HG03439 (cell line): ENCODE data around the gene COL4A2.

Source experiments
- ATAC-seq: cut with Tn5 transposase; IDR thresholded peaks from one replicate; pipeline ENCODE4 v1.9.1; 2021; ENCODE audit warnings: mild to moderate bottlenecking, moderate library complexity; ENCODE audit not compliant: unreplicated experiment

COL4A2 gene

DNA sequence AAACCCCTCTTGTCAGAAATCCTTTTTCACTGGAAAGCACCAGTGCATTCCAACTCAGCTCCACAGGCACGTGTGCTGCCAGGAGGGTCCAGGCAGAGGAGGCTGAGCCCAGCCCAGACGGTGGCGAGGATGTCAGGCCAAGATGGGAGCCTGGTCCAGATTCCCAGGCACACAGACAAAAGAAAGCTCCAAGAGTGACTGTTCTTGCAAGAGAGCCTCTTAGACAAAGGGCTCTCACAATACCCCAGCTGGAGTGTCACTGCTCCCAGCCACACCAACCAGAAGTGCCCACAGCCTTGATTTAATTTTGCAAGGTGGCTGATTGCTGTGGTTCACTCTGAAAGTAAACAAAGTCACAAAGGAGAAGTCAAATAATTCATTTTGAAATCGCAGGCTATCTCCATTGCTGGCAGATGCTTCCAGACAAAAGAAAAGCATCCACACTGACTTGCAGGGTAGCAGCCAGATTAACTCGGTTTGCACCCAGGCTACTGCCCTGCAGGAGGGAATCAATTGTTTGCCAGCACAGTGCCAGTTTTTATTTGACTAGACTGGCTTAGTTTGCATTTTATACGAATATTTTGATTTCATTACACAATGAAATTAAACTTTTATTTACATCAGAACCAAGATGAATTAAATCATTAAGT, 159.3 kb downstream of the COL4A2 start:
- no peak for ATAC-seq

DNA sequence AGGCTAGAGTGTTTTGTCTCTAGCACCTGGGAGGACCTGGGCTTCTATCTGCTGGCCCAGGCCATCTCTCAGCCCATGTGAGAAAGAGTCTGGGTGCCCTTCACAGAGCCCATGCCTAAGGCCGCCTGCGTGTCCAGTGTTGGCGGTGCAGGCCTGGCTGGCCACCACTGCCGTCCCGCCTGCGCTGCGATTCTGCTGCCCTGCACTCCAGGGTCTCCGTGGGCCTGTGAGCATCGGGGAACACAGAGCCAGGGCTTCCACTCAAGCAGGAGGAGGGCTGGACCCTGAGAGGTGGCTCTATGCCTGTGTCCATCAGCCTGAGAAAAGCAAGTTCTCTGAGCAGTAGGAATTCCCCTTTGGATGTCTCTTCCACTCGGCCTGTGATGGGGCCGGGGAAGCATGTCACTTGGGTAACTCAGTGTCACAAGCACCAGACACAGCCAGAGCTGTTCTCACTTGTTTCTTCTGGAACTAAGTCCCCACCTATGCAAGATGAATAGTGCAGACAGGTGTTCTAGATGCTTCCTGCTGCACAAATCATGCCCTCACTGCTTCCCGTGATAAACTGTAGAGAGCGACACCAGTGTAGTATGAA, 160.5 kb downstream of the COL4A2 start:
- no peak for ATAC-seq

DNA sequence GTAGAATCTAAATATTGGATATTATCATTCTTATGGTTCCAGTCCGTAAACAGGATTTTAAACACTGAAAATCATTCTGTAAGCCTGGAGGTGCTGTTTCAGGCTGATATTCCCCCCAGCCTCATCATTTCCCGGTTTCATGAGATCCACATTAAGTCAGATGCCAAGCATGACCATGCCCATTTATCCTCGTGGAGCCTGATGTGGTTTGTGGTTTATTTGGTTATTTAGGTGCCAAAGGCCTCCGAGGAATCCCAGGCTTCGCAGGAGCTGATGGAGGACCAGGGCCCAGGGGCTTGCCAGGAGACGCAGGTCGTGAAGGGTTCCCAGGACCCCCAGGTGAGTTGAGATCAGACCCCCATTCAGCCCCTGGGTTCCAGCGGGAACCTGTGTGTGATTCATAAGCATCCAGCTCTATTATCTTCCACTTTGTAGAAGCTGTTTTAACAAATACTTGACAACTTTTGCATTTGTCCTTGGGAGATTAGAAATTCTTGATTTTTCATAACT, 162.0 kb downstream of the COL4A2 start:
- ATAC-seq: no peak

DNA sequence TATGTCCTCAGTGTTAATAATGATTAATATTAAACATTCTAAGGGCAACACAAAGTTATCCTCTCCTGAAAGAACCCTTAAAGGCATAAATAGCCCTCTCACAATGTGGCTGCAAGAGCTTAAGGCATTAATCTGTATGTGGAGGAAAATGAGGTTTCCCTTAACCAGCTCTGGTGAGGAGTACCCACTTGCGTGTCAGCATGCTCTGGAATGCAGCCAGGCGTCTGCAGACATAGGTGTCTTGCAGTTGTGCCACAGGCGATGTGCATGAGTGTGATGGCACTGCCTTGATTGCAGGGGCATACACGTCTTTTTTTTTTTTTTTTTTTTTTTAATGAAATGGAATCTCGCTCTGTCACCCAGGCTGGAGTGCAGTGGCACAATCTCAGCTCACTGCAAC, 162.5 kb downstream of the COL4A2 start:
- no peak for ATAC-seq

DNA sequence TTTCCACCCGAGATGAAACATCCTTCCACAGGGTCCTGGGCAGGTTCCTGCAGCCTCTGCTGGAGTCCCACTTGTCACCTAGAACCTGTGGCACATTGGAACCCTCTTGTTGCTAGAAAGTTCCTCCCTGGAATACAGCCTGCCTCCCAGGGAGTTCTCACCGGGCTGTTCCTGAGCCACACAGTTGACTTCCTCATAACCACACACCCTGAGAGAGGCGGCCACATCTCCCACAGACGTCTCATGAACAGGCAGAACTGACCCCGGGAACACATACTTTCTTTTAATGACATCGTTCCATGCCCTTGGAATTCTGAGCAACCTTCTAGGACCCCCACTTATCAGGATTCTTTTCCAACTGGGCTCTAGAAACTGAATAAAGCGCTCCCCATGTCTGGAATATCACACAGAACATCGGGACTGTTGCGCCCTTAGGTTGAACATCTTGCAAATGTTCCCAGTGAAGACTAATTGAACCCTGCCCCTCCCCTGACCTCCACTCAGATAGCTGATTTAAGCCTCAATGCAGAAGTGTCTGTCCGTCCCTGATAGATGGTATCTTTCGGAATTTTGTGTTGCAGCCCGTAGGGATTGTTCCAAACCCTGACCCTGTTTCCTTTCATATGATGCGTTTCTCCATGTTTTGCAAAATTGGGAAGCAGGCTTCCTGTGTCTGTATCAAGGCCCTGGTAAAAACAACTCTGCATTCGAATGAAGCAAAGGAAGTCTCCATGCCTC, 163.4 kb downstream of the COL4A2 start:
- no peak for ATAC-seq

DNA sequence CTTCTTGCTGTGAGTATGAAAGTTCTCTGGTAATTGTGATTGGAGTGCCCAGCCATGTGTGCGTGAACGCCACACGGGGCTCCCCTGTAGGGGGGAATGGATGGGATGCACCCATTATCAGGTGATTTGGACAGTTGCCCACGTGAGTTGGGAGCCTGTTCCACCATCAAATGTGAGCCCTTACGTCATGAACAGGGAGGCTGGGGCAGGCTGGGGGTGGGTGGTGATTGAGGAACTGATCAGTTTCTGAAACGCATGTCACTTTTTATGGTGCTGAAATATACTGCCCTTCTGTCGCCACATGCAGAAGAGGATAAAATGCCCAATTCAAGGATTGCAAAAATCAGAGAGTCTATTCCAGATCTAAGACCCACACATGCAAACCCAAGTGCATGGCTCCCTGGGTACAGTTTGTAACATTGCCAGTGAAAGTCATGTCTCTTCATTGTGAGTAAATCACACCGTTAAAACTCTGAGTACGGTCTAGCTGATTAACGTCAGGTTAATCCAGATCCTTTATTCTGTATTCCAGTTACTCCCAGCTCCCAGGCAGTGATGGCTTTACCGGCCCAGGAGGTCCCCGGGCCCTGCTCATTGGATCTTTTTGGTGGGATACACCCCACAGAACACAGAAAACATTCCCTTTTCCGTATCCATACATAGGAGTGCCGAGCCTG, 164.2 kb downstream of the COL4A2 start:
- ATAC-seq: no peak

DNA sequence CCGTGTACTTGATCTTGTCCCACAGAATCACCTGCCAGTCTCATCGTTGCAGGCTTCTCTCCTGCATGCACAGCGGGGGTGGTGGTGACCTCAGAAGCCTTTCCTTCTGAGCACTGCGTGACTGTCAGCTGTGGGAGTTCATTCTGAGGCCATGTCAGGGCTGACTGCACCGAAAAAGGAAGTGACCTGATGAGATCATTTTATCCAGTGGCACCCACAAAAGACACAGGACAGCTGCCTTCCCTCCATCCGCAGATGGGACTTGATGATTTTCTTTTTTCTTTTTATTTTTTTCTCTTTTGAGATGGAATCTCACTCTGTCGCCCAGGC, 164.7 kb downstream of the COL4A2 start:
- peak; percentile 98 for ATAC-seq

DNA sequence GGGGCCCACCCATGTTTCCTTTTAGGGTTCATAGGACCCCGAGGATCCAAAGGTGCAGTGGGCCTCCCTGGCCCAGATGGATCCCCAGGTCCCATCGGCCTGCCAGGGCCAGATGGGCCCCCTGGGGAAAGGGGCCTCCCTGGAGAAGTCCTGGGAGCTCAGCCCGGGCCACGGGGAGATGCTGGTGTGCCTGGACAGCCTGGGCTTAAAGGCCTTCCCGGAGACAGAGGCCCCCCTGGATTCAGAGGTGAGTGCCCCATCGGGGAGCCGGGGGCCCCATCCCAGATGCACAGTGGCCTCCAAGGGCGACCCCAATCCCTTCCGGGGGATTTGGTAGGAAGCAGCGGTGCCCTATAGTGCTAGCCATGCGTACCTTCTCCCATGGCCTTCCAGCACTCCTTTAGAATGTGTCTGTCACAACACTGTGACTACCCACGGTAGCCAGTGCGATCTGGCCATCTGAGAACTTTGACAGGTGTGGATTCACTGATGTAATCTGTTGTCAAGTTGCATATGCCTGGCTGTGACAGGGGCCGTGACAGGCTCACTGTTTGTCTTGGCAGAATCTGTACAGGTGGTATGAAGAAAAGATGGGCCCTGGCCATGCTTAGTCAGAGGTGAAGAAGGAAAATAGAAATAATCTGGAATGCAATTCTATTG, 165.9 kb downstream of the COL4A2 start:
- ATAC-seq: no peak

DNA sequence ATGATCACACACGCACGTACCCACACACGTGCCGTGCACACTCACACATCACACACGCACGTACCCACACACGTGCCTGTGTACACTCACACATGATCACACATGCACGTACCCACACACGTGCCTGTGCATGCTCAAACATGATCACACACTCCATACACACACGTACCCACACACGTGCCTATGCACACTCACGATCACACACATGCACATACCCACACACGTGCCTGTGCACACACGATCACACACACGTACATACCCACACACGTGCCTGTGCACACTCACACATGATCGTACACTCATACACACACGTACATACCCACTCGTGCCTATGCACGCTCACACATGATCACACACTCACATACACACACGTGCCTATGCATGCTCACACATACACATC, 167.6 kb downstream of the COL4A2 start:
- ATAC-seq: no peak

DNA sequence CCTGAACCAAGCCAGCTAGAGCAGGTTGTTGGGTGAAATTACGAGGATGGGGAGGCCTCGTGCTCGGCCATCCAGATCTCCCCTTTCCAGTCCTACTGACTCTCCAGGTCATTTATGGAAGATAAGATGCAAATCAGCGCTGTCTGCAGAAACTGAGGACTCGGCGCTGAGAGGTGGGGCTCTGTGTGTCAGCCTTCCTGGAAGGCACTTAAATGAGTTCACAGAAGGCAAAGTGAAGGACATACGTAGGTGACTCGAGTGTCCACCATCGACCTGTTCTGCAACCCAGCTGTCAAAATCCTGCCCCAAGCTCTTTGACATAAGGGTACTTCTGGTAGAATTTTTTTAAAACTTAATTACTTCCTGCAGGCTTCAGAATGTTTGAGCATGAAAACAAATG, 168.0 kb downstream of the COL4A2 start:
- ATAC-seq: no peak

DNA sequence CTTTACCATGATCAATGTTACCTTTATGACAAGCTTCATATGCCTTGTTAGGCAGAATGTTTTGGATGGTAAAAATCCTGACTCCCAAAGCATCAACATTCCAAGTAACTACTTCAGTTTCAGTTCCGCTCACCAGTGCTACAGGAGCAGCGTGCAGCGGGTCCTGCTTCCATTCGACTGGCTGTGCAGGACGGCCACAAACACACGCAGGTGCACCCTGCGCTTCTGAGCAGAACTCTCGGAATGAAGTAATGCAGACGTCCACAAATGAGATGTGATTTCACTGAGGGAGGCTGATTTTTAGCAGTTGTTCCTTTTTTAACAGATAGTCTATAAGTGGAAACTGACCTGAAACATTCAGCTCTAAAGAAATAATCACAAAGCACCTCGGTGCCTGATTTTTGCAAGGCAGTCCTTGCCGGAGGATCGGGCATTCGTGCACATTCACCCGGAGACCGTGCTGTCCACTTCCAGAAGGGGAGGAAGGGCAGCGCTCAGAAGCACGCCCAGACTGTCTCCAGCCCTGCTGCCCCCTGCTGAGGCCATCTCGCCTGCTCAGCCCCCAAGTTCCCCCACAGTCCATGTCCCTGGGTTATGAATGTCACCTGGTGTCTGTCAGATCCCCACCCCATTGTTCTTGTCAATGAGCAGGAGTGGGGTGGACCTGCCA, 168.6 kb downstream of the COL4A2 start:
- ATAC-seq: no peak

DNA sequence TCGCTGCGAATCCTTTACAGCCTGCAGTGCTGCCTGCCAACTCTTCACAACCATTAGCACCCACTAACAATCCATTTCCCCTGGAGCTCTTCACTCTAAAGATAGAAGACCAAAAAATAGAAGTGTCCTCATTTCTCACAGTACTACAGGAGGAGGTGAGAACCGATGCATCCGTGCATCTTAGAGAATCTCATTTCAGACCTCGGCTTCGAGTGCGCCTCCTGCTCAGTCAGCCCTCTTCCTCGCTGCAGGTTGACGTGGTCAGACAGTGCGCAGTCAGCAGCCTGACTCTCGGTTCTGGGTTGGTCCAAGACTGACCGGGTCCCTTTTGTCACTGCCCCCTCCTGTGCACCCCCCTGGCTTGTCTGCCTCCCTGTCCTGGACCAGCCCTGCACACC, 169.1 kb downstream of the COL4A2 start:
- ATAC-seq: no peak

DNA sequence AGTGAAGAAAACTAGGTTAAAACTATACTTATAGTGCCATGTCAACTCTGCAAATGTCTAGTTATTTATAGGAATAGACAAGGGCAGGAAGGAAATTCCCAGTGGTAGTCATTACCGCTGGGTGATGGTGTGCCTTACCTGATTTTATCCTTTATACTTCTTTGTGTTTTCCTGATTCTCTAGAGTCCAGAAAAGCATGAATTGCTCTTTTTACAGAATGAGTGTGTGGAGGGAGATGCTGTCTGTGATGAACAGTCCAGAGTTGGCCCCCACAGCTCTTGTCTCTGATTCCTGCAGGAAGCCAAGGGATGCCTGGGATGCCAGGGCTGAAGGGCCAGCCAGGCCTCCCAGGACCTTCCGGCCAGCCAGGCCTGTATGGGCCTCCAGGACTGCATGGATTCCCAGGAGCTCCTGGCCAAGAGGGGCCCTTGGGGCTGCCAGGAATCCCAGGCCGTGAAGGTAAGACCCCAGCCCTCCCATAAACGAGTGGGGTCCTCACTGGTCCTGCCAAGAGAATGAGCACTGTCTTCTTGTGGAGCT, 170.7 kb downstream of the COL4A2 start:
- no peak for ATAC-seq

DNA sequence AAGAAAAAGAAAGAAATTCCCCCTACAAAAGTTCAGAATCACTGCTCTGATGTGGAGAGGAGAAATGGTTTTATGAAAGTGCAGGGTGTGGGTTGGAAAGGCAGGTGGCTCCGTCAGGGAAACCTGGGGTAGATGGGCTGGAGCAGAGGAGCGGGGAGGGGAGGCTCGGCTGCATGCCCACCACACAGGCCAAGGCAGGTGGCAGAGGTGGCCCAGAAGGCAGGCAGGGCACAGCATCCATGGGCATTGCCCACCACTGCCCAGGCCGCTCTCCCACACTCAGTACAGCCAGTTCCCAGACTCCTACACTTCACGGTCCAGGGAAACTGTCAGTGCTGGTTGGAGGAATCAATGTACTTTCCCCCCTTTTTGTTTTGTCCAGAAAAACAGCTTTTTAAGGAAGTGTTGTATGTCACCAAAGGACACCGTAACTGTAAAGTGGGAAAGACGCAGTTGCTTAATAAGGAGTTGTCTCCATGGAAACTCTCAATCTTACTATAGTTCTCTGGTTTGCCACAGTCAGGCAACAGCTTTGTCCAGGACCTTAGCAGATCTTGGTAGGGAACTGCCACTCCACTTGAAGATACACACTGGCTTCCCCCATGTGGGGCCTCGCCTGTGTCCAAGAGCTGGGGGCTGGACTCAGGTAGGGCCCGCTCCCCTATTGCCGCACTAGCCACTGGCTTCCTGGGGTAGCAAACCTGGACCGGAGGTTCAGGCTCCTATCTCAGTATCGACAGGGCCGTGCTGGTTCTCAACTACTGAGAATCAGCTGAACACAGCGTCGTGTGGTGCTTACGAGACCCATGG, 171.5 kb downstream of the COL4A2 start:
- no peak for ATAC-seq

DNA sequence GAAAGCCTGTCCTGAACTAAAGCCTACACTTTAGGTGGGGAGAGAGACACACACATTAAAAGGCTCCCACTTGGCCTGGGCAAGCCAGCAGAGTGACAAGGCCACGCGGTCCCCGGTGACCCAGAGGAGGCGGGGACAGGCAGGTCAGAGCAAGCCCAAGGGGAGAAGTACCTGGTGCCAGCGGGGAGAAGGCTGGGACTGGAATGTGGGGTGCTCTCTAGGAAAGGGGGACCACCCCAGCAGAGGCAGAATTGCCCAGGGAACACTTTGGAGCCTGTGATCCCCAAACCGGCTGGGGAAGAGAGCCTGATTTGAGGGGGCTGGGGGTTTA, 172.1 kb downstream of the COL4A2 start:
- ATAC-seq: no peak

DNA sequence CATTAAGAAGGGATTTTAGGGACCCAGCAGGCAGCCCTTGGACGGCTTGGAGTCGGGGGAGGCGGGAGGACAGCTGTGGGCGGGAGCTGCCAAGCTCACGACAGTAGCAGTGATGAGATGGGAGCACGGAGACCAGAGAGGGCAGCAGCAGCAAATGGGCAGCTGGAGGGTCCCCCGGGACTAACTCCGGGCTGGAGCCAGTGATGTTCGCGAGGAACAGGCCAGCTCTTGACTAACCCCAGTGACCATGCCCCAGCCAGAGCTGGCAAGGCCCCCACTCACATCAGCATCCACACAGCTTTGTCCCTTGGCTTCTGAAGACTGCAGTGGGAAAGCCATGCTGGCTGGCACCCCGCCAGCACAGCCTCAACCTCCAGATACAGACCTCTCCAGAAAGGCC, 172.6 kb downstream of the COL4A2 start:
- no peak for ATAC-seq

DNA sequence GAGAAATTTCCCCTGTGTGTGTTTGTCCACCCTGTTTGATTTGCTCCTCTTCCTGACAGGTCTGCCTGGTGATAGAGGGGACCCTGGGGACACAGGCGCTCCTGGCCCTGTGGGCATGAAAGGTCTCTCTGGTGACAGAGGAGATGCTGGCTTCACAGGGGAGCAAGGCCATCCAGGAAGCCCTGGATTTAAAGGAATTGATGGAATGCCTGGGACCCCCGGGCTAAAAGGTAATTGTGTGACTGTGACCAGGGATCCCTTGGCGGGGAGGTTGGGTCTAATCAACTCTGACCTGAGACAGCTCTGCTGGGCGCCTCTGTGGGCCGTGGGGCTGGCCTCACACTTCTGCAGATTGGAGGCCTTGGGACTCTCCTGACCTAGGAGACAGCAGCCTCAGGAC, 173.1 kb downstream of the COL4A2 start:
- no peak for ATAC-seq

DNA sequence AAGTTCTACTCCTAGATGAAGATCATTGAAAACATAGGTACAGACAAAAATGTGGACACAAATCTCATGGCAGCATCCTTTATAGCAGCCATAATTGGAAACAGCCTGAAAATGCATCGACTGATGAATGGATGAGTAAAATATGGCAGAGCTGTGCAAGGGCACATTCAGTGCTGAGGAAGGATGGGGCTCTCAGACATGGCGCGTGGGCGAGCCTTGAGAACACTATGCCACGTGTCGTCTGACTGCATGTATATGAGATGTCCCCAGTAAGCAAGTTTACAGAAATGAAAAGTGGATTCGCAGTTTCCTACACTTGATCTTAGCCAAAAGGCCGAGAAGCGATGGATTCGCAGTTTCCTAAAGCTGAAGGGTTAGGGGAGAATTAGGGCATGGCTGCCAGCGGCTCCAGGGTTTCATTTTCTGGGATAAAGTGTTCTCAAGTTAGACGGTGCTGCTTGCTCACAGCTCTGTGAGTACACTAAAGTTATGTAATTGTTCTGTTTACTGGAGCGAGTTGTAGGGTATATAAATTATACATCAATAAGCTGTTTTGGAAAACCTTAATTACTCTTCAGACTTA, 176.4 kb downstream of the COL4A2 start:
- no peak for ATAC-seq

DNA sequence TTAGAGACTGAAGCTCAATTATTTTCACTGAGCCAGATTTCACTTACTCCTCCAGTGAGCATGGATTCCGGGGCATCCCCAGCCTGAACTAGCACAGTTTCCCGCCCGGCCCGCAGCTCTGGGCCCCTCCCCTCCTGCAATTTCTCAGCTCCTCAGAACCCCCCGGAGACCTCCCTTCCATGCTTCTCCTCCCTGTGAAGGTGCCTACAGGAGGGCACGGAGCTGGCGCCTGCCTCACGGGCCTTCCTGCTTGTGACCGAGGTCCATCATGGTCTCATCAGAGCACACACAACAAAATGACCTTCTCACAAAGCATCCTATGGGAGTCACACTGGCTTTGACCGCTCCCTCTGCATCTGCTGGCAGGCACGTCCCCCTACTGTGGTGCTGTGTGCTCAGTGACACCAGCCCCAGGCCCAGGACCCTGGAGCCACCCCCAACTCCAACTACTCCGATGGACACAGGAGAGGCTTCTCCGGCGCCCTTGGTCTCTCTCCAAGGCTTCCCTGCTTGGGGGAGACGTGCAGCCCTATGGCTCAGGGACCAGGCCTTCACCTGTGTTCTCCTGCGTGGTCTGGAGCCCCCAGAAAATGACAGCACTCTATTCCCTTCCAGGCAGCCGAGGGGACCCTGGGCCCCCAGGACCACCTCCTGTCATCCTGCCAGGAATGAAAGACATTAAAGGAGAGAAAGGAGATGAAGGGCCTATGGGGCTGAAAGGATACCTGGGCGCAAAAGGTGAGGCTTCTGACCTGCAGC, 177.4 kb downstream of the COL4A2 start:
- ATAC-seq: no peak
